ENCODE results near the gene TDRD12.
"Not testable (repeated sequence)": the region's sequence is repeated elsewhere in the genome, so short reads cannot be mapped to it uniquely, and the experiment has no call there.

Gene TDRD12

GRCh38 chr19:32693151-32694108, 26.1 kb upstream of the TDRD12 start:
- FAIRE-seq = not testable (repeated sequence)

GRCh38 chr19:32694316-32694715, 25.3 kb upstream of the TDRD12 start:
- not testable (repeated sequence) for FAIRE-seq

DNA sequence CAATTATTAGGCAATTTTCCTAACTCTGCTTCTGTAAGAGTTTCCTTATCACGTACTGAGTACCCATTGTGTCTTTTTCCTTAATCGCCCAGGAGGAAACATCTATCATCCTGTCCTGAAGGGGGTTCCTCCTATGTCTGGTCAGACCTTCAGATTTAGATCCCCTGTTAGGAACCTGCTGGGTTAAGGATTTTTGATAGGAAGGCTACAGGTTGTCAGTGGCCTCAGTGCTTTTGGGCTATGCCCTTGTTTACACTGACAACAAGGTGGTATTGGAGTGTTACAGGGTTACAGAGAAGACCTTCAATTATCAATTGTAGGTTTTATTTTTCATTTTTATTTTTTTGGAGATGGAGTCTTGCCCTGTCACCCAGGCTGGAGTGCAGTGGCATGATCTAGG, 24.7 kb upstream of the TDRD12 start:
- not testable (repeated sequence) for FAIRE-seq

GRCh38 chr19:32695506-32695905, 24.1 kb upstream of the TDRD12 start:
- FAIRE-seq = not testable (repeated sequence)

- not testable (repeated sequence) for FAIRE-seq
Observed at GRCh38 chr19:32696771-32697170, 22.8 kb upstream of the TDRD12 start.

GRCh38 chr19:32700129-32700528, 19.4 kb upstream of the TDRD12 start:
- FAIRE-seq = not testable (repeated sequence)

DNA sequence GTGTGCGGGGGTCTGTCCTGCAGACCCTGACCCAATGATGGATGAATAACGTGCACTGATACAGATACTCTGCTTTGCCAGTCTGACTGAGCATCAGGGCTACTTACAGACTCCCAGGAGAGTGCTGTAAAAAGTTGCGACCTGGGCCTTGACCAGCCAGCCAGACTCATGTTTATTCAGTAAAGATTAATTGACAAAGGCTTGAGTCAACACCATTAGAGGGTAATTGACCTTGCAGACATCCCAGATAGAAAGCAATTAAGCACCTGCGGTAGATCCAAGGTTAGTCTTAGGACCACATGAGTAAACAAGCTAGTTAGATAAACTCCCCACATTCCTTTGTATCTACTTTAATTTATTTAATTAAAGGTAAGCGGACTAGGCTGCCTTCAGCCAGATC, 17.6 kb upstream of the TDRD12 start:
- peak; percentile 95 for FAIRE-seq

GRCh38 chr19:32704006-32704405, 15.6 kb upstream of the TDRD12 start:
- FAIRE-seq = not testable (repeated sequence)

GRCh38 chr19:32708457-32708856, 11.1 kb upstream of the TDRD12 start:
- no peak for FAIRE-seq

DNA sequence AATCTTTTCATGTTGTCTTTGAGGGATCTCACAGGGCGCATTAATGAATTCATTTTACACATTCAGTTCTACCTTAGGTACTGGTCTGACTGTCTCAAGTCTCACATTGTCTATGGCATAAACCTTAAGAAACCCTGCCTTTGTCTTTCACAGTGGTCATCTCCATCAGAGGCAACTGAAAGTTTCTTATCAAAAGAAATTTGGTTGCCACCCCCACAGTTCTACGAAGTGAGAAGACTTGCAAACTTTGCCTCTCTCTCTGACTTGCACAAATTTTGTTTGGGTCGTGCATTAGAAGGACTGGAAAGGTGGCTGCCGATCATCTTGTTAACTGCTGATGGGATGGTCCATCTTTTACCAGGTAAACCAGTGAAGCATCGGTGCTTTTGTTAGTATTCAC, 10.5 kb upstream of the TDRD12 start:
- no peak for FAIRE-seq

DNA sequence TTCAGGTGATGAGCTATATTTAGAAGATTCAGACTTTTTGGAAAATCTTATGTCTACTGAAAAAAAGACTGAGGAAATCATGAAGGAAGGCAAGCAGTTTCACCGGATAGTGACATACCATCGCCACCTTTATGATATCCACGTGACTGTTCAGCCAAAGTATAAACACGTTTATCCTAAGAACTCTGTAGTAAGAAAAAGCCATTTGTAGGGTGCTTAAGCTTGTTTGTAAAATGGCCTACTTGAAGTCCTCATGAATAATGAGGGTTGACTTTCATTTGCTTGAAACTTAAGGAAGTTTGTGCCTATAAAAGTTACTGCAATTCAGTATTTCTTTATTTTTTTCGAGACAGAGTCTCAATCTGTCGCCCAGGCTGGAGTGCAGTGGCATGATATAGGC, 7.8 kb upstream of the TDRD12 start:
- FAIRE-seq = no peak

- FAIRE-seq = not testable (repeated sequence)
Observed at GRCh38 chr19:32716203-32716602, 3.4 kb upstream of the TDRD12 start.

DNA sequence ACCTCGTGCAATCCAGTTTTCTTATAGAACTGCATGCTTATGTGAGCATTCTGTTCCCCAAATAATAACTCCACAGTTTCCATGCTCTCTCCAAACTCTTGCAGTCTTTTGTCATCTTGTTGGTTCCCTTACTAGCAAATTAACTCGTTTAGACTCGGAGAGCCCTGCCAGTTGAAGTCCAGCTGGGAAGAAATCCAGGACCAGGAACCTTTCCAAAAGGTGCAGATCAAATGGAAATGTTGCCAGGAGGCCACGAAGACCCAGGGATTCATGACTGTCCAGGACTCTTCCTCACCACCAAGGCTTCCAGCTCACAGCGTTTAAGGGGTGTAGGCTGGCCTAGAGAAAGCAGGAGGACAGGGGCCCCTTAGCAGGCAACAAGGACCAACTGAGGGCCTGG, 2.1 kb upstream of the TDRD12 start:
- no peak for FAIRE-seq

GRCh38 chr19:32718286-32718685, 1.3 kb upstream of the TDRD12 start:
- no peak for FAIRE-seq

GRCh38 chr19:32720216-32720935, 809 bp downstream of the TDRD12 start:
- no peak for FAIRE-seq

DNA sequence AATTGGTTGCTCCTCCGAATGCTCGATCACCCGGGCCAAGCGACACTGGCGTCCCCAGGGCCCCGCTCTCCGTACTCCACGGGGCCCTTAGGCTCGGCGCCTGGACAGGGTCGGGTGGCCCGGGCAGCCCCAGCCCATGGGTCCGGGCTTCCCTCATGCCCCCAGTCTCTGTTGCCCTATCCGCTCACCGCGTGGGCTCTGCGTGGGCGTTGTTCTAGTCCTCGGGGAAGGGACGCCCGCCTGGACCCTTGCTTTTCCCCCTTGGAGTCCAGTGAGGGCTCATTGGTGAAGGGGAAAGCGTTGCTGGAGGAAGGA, 1.3 kb downstream of the TDRD12 start:
- FAIRE-seq = no peak

GRCh38 chr19:32735936-32736335, 16.4 kb downstream of the TDRD12 start:
- no peak for FAIRE-seq

DNA sequence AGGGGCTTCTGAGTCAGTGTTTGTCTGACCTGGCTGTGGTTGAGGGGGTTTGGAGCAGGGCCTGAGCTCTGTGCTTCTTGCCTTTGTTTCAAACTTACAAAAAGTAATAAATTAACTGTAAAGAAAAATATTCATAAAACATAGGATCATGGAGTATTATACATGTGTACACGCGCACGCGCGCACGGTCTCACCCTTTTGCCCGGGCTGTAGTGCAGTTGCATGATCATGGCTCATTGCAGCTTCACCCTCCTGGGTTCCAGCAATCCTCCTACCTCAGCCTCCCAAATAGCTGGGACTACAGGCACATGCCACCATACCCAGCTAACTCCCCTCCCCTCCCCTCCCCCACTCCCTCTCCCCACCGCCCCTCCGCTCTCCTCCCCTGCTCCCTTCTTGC, 23.5 kb downstream of the TDRD12 start:
- no peak for FAIRE-seq

GRCh38 chr19:32743447-32743846, 23.9 kb downstream of the TDRD12 start:
- FAIRE-seq = no peak

- no peak for FAIRE-seq
Observed at GRCh38 chr19:32744555-32745325, 25.2 kb downstream of the TDRD12 start.

- FAIRE-seq = not testable (repeated sequence)
Observed at GRCh38 chr19:32745594-32746251, 26.2 kb downstream of the TDRD12 start.

- not testable (repeated sequence) for FAIRE-seq
Observed at GRCh38 chr19:32746631-32747196, 27.1 kb downstream of the TDRD12 start.

Measured in islet of Langerhans (tissue), 1 donor.